GM13976 (cell line): Measurements from ENCODE around the gene YPEL3.
A peak's percentile ranks its signal among the peaks of the same experiment; 100 is the strongest.

ENCODE experiments used
- DNase-seq: peaks from one replicate; pipeline ENCODE4 v3.0.0; 2012; ENCODE audit warnings: low spot score
- CTCF ChIP-seq: IDR thresholded peaks from 2 replicates; pipeline ENCODE4 v1.5.1; 2012; ENCODE audit warnings: borderline replicate concordance, mild to moderate bottlenecking; ENCODE audit not compliant: insufficient read depth; ENCODE audit errors: extremely low read depth, missing control alignments, control extremely low read depth
- in situ Hi-C: fragments of 300-500 bp; cut with MboI; formaldehyde crosslinking; loops from one replicate; pipeline ENCODE4 v1.12.0; 2022; ENCODE audit warnings: low sequenced_read_pairs, mixed read lengths, inconsistent platforms; ENCODE audit not compliant: unreplicated experiment

The YPEL3 gene

GRCh38 chr16:30060346-30060745 is 35.7 kb downstream of the YPEL3 start:
- no peak for TF ChIP-seq CTCF
- no peak for DNase-seq
- in situ Hi-C loops, result no loop called here

- peak; percentile 75 for DNase-seq
- in situ Hi-C loops, result no loop called here
- TF ChIP-seq CTCF, result peak; percentile 83
Measured at GRCh38 chr16:30054959-30055553, 41.0 kb downstream of the YPEL3 start.

- no peak for TF ChIP-seq CTCF
- DNase-seq, result no peak
- in situ Hi-C loops, result no loop called here
Measured at GRCh38 chr16:30054451-30054850, 41.6 kb downstream of the YPEL3 start.

GRCh38 chr16:30053376-30054015 is 42.5 kb downstream of the YPEL3 start:
- no peak for DNase-seq
- in situ Hi-C loops, result no loop called here
- TF ChIP-seq CTCF, result no peak

GRCh38 chr16:30052671-30053372 is 43.2 kb downstream of the YPEL3 start:
- DNase-seq, result peak; percentile 98
- in situ Hi-C loops, result no loop called here

GRCh38 chr16:30051518-30051917 is 44.5 kb downstream of the YPEL3 start:
- DNase-seq, result no peak
- in situ Hi-C loops, result no loop called here
- TF ChIP-seq CTCF, result no peak

More at GRCh38 chr16:30052671-30053372, 43.2 kb downstream of the YPEL3 start:
- no peak for TF ChIP-seq CTCF
